ENCODE data around the gene DSE.

GRCh38 chr6:116406678-116407345 lies 36.1 kb downstream of the DSE start:
- TF ChIP-seq CTCF (IDR thresholded peaks at IDR 0.05), result no peak
- no peak for TF ChIP-seq POLR2A (IDR thresholded peaks at IDR 0.05)
- no peak for TF ChIP-seq EP300 (IDR thresholded peaks at IDR 0.05)
